HT1080 (cell line): ENCODE data around the gene TTC21B. TPM values are rescaled to one million over a fixed set of nuclear protein-coding genes. Genes with fewer than 3 reads are reported as not detected.
"Not testable (repeated sequence)": the region's sequence is repeated elsewhere in the genome, so short reads cannot be mapped to it uniquely, and the experiment has no call there.

ENCODE experiments used
- DNase-seq: peaks from one replicate; pipeline ENCODE4 v3.0.0-alpha.2; 2015; ENCODE audit warnings: low read depth
- total RNA-seq: library from RNA; depleted of rRNA; stranded (reverse); fragments of >200 nt; shearing (Covaris generic); gene quantifications from 2 replicates; pipeline ENCODE4 v1.2.3, GENCODE V29; 2014

TTC21B gene
- total RNA-seq, 1 experiment from 2014 or later = 17.7 TPM

DNA sequence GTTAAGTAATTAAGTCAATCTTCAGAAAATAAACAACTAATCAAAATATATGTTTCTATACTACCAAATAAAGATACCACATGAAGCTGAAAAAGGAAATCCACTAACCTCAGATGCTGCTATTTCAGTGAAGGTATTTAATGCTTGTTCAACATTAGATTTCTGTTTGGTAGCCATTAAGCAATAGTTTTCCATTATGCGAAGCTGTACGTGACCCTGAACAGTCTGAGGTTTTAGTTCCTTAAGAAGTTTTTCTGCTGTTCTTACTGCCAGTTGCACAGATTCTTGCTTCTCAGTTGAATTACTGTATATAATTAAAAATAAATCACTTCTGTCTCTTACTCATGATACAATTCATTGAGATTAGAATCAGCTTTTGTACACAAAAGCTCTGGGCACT lies 65.4 kb downstream of the TTC21B start:
- DNase-seq = no peak

DNA sequence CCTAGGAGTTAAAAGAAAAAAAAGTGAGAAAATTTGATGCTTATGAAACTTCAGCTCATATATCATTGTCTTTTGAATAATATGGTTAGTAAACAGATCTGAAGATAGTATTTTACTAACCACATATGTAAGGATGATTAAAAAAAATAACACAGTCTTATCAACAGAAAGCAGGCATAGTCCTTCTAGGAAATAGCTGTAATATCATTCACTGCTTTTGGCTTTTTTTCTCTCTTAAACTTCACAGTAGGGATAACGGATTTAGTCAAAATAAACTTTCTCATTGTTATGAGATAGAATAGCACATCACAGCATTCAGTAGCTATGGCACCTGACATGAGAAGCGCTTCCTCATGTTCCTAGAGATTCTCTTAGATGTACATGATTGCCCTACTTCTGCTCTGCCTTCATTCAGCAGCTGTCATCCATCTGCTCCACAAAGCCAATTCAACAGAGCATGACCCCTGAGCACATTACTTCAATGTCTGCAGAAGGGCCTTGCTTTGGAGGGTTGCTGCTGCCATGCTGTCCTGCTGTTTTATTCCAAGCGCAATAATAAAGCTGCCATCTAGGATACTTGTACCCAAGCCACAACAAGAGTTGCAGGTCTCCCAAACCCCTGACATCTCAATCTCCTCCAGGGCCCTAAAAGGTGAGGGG lies 67.0 kb downstream of the TTC21B start:
- DNase-seq = no peak

DNA sequence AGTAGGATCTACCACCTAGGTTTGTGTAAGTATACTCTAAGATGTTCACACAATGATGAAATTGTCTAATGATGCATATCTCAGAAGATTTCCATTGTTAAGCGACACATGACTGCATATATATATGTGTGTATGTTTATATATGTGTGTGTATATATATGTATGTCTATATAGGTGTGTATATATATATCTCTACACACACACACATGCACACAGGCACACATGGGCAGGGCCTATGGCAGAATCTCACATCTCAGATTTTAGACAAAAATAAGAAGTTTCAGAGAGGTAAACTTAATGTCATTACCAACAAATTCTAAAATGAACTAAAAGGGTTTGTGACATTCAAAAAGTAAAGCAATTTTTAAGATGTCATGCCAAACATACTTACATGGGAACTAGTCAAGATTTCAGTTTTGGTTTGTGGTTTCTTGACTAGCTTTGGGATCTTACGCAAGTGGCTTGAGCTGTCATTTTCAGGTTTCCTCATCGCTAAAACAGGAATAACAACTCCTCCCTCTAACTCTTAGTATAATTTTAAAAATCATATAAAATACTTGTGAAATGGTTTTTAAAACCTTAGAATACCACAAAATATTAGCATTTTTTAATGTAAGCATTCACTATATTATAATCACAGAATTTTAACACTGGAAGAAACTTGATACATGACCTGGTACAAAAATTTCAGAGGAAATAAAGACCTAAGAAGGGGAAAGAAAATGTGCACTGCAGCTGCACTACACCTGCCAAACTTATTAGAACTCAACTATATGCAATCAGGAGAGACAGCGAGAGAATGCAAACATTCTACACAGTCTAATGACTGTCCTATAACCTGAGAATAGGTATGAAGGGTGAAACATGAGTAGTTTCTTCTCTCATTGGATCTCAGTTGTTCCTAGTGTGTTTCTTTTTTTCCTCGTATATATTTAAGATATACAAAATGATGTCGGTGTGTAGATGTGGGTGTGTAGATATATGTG lies 75.7 kb downstream of the TTC21B start:
- no peak for DNase-seq

- peak; percentile 3 for DNase-seq
These were observed 76.9 kb downstream of the TTC21B start for GRCh38 chr2:165876712-165877111.

- no peak for DNase-seq
These were observed 77.3 kb downstream of the TTC21B start for GRCh38 chr2:165876269-165876668.

- peak; percentile 54 for DNase-seq
These were observed 79.0 kb downstream of the TTC21B start for GRCh38 chr2:165874445-165875039.

GRCh38 chr2:165872101-165872791 lies 81.3 kb downstream of the TTC21B start:
- DNase-seq = no peak

DNA sequence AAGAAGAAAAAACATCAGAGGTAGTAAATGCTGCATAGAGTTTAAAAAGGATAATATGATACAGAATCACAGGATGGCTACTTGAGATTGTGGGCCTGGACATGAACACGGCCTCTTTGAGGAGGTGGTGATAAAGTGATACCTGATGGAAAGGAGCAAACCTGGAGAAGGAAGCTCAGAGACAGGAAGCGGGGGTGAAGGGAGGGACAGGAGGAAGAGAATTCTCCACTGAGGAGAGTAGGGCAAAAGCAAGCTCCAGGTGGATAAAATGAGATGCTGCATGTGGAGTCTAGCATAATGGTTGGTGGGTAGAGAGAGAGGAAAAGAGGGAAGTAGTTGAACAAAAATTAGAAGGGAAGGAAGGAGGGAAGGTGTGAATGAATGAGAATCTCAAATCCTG lies 82.6 kb downstream of the TTC21B start:
- DNase-seq = no peak

DNA sequence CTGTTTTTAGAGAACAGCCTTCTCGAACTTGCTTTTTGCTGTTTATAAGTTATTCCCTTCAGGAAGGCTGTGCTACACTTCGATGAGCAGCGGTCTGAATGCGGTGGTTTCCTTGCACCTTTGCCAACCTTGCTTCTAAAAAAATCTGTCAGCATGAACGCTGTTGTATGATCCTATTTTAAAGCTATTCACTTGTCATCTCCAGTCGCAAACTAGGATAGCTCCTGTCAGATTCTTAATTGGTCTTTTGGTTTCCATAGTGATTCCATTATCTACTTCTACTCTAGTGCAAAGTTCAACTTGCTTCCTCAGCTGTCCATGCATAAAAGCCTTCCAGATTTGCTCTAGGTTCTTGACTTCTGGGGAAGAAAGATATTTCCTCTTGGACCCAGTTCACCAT lies 83.2 kb downstream of the TTC21B start:
- no peak for DNase-seq

GRCh38 chr2:165868211-165868610 lies 85.4 kb downstream of the TTC21B start:
- DNase-seq = no peak

- DNase-seq = no peak
These were observed 89.3 kb downstream of the TTC21B start for GRCh38 chr2:165864296-165864695.

- DNase-seq = no peak
These were observed 89.7 kb downstream of the TTC21B start for GRCh38 chr2:165863810-165864261.

GRCh38 chr2:165861083-165861482 lies 92.5 kb downstream of the TTC21B start:
- not testable (repeated sequence) for DNase-seq

- not testable (repeated sequence) for DNase-seq
These were observed 93.9 kb downstream of the TTC21B start for GRCh38 chr2:165859723-165860122.

GRCh38 chr2:165857876-165858275 lies 95.7 kb downstream of the TTC21B start:
- DNase-seq = no peak

DNA sequence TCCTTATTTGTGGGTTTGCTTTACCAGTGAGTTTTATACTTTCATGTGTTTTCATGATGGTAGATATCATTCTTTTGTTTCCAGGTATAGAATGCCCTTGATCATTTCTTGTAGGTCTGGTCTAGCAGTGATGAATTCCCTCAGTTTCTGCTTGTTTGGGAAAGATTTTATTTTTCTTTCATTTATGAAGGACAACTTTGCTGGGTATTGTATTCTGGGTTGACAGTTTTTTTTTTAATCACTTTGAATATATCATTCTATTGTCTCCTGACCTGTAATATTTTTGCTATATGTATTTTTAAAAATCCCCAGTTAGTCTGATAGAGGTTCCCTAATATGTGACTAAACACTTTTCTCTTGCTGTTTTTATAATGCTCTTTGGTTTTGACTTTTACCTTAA lies 101.2 kb downstream of the TTC21B start:
- no peak for DNase-seq

DNA sequence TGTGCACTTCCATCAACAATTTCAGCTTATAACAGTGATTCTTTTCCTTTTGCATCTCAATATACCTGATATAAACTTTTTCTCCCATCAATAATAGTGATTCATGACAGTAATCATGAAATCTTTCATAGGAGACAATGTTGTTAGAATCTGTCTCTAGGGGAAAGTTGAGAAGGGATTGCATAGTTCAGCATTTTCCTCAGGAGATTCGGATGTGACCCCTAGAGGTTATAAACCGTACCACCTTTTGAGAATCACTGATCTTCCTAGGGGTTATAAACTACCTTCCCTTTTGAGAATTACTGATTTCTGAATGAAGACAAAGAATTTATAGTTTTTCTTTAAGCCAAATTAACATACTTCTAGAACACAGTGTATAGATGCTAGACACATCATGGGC lies 106.6 kb downstream of the TTC21B start:
- no peak for DNase-seq

GRCh38 chr2:165846056-165846455 lies 107.5 kb downstream of the TTC21B start:
- DNase-seq = no peak

- DNase-seq = no peak
These were observed 109.4 kb downstream of the TTC21B start for GRCh38 chr2:165844216-165844615.

- DNase-seq = no peak
These were observed 110.2 kb downstream of the TTC21B start for GRCh38 chr2:165843351-165843750.

DNA sequence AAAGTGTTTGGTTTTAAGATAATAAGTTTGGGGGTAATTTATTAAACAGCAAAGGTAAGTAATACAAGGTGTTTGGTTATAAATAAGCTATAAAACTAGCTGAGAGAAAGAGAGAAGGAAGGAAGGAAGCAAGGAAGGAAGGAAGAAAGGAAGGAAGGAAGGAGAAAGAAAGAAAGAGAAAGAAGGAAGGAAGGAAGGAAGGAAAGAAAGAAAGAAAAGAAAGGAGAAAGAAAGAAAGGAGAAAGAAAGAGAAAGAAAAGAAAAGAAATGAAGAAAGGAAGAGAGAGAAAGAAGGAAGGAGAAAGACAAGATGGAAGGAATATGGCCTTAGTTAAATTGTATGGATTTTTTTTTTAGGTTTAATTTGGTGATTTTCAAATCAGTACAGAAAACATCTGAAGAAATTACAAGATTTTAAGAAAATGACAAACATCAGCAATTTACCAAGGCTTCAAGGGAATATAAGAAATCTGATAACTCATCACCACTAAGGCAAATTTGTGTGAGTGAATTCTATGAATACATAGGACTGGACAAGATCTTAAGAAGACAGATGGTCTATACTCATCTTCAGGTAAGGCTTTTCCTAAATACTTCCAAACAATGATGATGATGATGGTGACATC lies 113.1 kb downstream of the TTC21B start:
- no peak for DNase-seq
